K562 treated with DMSO at 1 percent for 12 hours (cell line): Measurements from ENCODE around the gene SEPTIN11. TPM values are rescaled to one million over a fixed set of nuclear protein-coding genes. Genes with fewer than 3 reads are reported as not detected.

ENCODE experiments used
- total RNA-seq: library from RNA; unstranded; fragments of 300-600 nt; gene quantifications from 2 replicates; pipeline ENCODE4 v1.2.3, GENCODE V29; 2022; ENCODE audit not compliant: insufficient read depth

Gene SEPTIN11
- 29.6 and 38.5 TPM in 2 replicates for total RNA-seq

DNA sequence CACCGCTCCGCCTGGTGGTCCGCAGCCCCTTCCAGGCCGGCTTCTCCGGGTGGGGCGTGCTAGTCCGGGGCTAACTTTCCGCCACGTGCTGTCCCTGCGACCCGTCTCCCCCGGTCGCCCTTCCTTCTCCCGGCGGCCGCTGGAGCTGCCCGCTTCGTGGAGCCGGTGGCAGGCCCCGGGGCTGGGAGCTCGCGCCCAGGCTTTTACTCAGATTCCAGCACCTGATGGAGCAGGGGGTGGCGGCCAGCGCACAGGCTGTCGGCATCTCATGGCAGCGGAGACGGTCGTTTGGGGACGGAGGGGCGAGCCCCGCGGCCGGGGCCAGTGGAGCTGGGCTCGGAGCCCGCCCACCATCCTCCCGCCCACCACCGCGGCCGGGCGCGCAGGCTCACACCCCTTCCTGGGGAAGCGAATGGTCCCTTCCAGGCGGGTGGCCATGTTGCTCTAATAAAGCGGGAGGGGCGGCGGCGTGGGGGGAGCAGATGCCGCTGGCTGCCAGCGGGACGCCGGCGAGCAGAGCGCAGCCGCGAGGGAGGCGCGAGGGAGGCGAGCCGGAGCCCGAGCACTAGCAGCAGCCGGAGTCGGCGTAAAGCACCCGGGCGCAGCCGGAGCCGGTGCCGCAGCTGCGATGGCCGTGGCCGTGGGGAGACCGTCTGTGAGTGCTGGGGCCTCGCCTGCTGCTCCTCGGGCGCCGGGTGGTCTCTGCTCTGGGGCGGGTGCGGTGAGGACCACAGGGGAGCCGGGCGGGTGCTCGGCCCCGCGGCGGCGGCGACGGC is at the start of gene SEPTIN11:
Gene SEPTIN11 (plus strand): TSS at position 477 of the 776 bp plus-strand sequence. CDS start 152 bp downstream, at position 629.

Other genes starting within 250 kb of the SEPTIN11 start
- not detected in 2 replicates for gene SOWAHB, start 51.6 kb upstream of the SEPTIN11 start, total RNA-seq
- 84.7 and 201 TPM in 2 replicates for gene CCNI, start 126.2 kb downstream of the SEPTIN11 start, total RNA-seq
- gene CCNG2, start 207.5 kb downstream of the SEPTIN11 start, total RNA-seq = 4.2 and 10.6 TPM in 2 replicates